Measurements from ENCODE around the gene MPST.
A peak's percentile ranks its signal among the peaks of the same experiment; 100 is the strongest.

Gene MPST

GRCh38 chr22:37077802-37078448, 58.4 kb downstream of the MPST start:
- no peak overlapping the region for H3K27ac ChIP-seq
- TF ChIP-seq ZFX (IDR thresholded peaks at IDR 0.05) (no peak), CTCF (conservative IDR thresholded peaks at IDR 0.05) (peak; percentile 99)

- TF ChIP-seq ZFX (IDR thresholded peaks at IDR 0.05) (no peak), CTCF (conservative IDR thresholded peaks at IDR 0.05) (no peak)
- no peak overlapping the region for H3K27ac ChIP-seq
These were observed 59.6 kb downstream of the MPST start for GRCh38 chr22:37079158-37079557.
